Left ventricle myocardium inferior (tissue), 1 donor: Measurements from ENCODE around the gene ARF3. TPM values are rescaled to one million over a fixed set of nuclear protein-coding genes. Genes with fewer than 3 reads are reported as not detected.

Source experiments
- DNase-seq: peaks from one replicate; pipeline ENCODE4 v3.0.0-alpha.2; 2020
- H3K27ac ChIP-seq: fragments of 200-600 bp; replicated peaks from 2 replicates; pipeline ENCODE4 v1.8.0; 2021
- H3K27me3 ChIP-seq: fragments of 200-600 bp; 2 replicates; pipeline ENCODE4 v1.8.0; 2021; ENCODE audit warnings: low read depth
- H3K36me3 ChIP-seq: fragments of 200-600 bp; 2 replicates; pipeline ENCODE4 v1.8.0; 2021
- H3K4me1 ChIP-seq: fragments of 200-600 bp; 2 replicates; pipeline ENCODE4 v1.8.0; 2021
- H3K4me3 ChIP-seq: fragments of 200-600 bp; 2 replicates; pipeline ENCODE4 v1.8.0; 2021; ENCODE audit warnings: mild to moderate bottlenecking, moderate library complexity
- H3K9me3 ChIP-seq: fragments of 200-600 bp; replicated peaks from 2 replicates; pipeline ENCODE4 v1.8.0; 2021
- intact Hi-C: fragments of 100-400 bp; cut with micrococcal nuclease; formaldehyde crosslinking; loops from one replicate; pipeline ENCODE4 v1.11.0; 2022
- total RNA-seq: library from RNA; stranded (reverse); fragmentation: NEBNext Ultra II Directional; extraction: Animal tissue kit (Norgen Biotek cat#: 25700); gene quantifications from one replicate; pipeline ENCODE4 v1.2.1, GENCODE V29; 2021
- TF ChIP-seq, protein P1 (sequence below): fragments of 200-600 bp; IDR thresholded peaks from 2 replicates; pipeline ENCODE4 v1.8.0; 2021; ENCODE audit warnings: antibody characterized with exemption, mild to moderate bottlenecking, borderline replicate concordance
- donor health status: DM: no; HTN: yes; CAD: no; lungs with severe emphysema.

Gene ARF3
- total RNA-seq, 1 donor from 2014 or later, result 49.6 TPM

DNA sequence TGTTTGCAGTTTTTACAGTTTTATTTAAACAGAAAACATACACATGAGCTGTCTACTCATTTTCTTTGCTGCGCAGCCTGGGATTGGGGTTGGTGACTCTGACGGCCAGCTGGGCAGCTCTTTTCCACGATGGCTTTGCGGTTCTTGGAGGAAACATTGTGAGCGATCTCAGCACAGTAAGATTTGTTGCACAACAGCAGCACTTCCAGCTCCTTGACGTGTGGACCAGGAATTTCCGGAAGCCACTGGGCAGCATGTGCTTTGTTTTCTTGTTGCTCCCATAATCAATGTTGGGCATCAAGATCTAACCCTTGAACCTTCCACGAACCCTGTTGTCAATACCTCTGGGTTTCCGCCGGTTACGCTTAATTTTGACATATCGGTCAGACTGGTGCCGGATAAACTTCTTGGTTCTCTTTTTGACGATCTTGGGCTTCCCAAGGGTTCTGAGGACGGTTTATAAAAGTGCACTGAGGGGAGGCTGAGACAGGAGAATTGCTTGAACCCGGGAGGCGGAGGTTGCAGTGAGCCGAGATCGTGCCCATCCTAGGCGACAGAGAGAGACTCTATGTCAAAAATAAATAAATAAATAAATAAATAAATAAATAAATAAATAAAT is 53.8 kb downstream of the ARF3 start:
- Histone ChIP-seq H3K36me3 (no peaks in the 10 kb centered on the region), H3K27ac (no peak overlapping the region), H3K4me1 (peaks cover 9% of the 10 kb centered on the region), H3K9me3 (no peaks in the 10 kb centered on the region), H3K27me3 (peaks cover 10% of the 10 kb centered on the region), H3K4me3 (peak overlapping the region; percentile 61)
- no peak for DNase-seq
- intact Hi-C loops, result no loop called here
- TF ChIP-seq, protein P1, sequence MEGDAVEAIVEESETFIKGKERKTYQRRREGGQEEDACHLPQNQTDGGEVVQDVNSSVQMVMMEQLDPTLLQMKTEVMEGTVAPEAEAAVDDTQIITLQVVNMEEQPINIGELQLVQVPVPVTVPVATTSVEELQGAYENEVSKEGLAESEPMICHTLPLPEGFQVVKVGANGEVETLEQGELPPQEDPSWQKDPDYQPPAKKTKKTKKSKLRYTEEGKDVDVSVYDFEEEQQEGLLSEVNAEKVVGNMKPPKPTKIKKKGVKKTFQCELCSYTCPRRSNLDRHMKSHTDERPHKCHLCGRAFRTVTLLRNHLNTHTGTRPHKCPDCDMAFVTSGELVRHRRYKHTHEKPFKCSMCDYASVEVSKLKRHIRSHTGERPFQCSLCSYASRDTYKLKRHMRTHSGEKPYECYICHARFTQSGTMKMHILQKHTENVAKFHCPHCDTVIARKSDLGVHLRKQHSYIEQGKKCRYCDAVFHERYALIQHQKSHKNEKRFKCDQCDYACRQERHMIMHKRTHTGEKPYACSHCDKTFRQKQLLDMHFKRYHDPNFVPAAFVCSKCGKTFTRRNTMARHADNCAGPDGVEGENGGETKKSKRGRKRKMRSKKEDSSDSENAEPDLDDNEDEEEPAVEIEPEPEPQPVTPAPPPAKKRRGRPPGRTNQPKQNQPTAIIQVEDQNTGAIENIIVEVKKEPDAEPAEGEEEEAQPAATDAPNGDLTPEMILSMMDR, result no peak

DNA sequence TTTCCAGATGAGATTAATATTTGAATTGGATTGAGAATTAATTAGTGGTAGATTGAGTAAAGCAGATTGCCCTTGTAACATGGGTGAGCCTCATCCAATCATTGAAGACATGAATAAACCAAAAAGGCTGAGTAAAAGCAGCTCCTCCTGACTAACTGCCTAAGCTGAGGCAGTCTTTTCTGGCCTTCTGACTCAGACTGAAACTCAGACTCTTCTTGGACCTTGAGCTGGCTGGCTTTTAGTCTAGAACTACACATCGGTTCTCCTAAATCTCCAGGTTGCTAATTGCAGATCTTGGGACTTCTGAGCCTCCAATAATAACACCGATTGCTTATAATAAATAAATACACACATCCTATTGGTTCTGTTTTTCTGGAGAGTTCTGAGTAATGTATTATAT is 56.0 kb downstream of the ARF3 start:
- no peak for DNase-seq
- Histone ChIP-seq H3K36me3 (no peaks in the 10 kb centered on the region), H3K27me3 (peaks cover 19% of the 10 kb centered on the region), H3K4me3 (no peak overlapping the region), H3K4me1 (peaks cover 9% of the 10 kb centered on the region), H3K27ac (no peak overlapping the region), H3K9me3 (no peaks in the 10 kb centered on the region)
- TF ChIP-seq, protein P1, result no peak
- intact Hi-C loops, result no loop called here

DNA sequence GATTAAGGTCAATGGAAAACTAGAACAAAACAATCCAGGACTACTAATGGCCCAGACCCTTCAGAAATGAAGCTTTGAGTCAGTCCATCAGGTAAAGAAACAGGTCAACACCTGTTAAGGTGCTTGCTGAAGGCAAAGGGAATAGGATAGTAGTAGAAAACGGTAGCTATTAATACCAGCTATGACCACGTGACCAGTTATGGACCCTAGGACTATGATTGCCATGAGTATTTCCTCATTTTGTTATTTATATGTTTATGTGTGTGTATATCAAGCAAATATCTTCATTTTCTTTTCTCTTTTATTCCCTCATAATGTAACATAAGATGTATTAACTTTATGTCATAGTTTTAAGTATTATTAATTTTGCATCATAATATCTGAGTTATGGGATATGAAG is 57.6 kb downstream of the ARF3 start:
- peaks cover 23% of the 10 kb centered on the region for H3K27me3 ChIP-seq
- no peak overlapping the region for H3K27ac ChIP-seq
- TF ChIP-seq, protein P1, result no peak
- DNase-seq, result no peak
- no peak overlapping the region for H3K4me3 ChIP-seq
- no peaks in the 10 kb centered on the region for H3K9me3 ChIP-seq
- intact Hi-C loops, result no loop called here
- peaks cover 9% of the 10 kb centered on the region for H3K4me1 ChIP-seq
- H3K36me3 ChIP-seq, result no peaks in the 10 kb centered on the region

DNA sequence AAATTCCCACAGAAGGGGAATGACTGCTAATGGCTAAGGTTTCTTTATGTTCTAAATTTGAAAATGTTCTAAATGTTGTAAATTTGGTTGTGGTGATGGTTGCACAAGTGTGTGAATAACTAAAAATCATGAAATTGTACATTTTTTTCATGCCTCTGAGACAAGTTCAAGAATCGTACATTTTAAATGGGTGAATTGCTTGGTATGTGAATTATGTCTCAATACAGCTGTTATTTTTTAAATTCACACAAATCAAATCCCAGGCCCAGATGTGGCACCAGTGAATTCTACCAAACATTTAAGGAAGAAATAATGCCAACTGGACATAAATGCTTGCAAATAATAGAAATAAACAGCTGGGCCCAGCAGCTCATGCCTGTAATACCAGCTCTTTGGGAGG is 63.0 kb downstream of the ARF3 start:
- H3K4me3 ChIP-seq, result no peak overlapping the region
- H3K9me3 ChIP-seq, result no peaks in the 10 kb centered on the region
- H3K27ac ChIP-seq, result no peak overlapping the region
- no peak for DNase-seq
- no peaks in the 10 kb centered on the region for H3K36me3 ChIP-seq
- peaks cover 9% of the 10 kb centered on the region for H3K4me1 ChIP-seq
- TF ChIP-seq, protein P1, result no peak
- intact Hi-C loops, result loop anchor here (5.0 kb wide), 1 partner anchor 37 kb away; no protein-coding TSS in a partner anchor
- peaks cover 37% of the 10 kb centered on the region for H3K27me3 ChIP-seq

DNA sequence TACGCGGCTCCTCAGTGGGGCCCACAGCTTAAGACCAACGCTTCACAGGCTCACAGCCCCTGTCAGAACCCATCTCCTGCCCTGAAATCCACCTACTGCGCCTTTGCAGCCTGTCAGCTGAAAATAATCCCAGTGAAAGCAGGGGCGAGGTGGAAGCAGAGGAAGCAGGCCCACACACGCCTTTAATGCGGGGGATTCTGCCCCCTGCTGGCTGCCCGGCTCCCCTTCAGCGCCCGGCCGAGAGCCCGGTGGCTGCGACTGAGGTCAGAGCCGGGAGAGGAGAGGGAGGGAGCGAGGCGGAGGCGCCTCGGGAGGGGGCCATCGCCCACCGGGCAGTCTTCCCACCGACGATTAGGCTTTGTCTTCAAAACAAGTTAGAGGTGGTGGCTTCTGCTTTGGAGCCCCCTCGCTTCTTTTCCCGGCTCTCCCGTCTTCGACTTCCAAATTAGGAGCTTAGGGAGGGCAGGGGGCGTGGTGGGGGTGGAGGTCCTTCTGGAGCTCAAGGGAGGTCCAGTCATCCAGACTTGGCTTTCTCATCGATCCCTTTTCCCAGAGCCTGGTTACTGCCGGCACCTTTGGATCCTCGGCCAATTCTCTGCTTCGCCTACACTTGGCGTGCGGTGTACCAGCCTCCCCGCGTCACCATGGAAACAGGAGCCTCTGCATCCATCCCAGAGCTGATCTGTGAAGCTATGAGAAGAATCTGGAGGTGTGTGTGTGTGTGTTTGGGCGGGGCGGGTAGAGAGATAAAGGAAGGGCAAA is 66.4 kb downstream of the ARF3 start:
- Histone ChIP-seq H3K36me3 (no peaks in the 10 kb centered on the region), H3K4me3 (peak overlapping the region; percentile 58), H3K27me3 (peaks cover 19% of the 10 kb centered on the region), H3K4me1 (peaks cover 9% of the 10 kb centered on the region), H3K27ac (no peak overlapping the region), H3K9me3 (no peaks in the 10 kb centered on the region)
- TF ChIP-seq, protein P1, result peak; percentile 95
- intact Hi-C loops, result loop anchor here (5.0 kb wide), 1 partner anchor 34 kb away; no protein-coding TSS in a partner anchor
- peak; percentile 79 for DNase-seq
